ENCODE data around the gene PTPRD. TPM values are rescaled to one million over a fixed set of nuclear protein-coding genes. Genes with fewer than 3 reads are reported as not detected.

The PTPRD gene
- total RNA-seq, 1 experiment from 2014 or later = 70.1 TPM

DNA sequence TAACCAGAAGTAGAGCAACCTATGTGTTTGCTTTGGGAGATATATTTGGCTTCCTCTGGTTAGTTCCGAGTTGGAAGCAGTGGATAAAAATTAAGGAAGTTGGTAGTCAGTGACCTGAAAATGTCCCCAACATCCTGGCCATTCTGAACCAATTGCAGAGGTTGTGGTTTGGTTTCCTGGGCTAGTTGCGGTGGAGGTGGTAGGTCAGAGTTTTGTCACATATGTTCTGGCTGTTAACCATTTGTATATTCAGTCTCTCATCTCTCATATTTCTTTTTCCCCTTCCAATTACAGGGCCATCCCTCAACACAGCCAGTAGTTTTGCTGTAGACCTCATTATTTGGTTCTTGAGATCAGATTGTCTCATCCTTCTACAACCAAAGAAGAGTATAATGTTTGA is 1026.9 kb downstream of the PTPRD start:
- intact Hi-C loops (cut with micrococcal nuclease; ENCODE audit: unreplicated experiment) = no loop called here
- H3K9me3 Mint-ChIP-seq (ENCODE audit: unreplicated experiment) = no peaks in the 10 kb centered on the region

DNA sequence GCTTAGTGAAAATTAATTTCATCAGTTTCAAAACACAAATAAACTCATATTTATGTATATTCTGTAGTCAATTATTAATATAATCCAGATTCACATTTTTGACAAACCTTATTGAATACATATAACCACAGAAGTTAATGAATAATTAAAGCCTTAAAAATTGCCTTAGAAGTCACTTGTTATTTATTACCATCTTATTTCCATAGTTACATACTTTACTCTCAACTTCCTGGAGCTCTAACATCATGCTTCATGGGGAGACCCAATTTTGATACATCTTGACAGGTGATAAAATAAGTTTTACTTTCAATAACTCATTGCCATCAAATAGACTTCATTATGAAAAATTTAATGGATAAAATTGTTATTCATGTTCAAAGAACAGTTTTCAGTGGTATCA is 1038.7 kb downstream of the PTPRD start:
- H3K9me3 Mint-ChIP-seq (ENCODE audit: unreplicated experiment) = no peaks in the 10 kb centered on the region
- Histone ChIP-seq H3K9me3 (no peaks in the 10 kb centered on the region), H3K36me3 (ENCODE audit: control insufficient read depth, insufficient read depth, low read length) (no peaks in the 10 kb centered on the region), H3K27me3 (replicated peaks; ENCODE audit: control insufficient read depth, insufficient read depth, low read length) (no peaks in the 10 kb centered on the region), H3K4me1 (no peaks in the 10 kb centered on the region), H3K4me3 (ENCODE audit: low read depth, low read length) (no peak overlapping the region)
- CTCF ChIA-PET = no interaction called here
- no peaks in the 10 kb centered on the region for H3K4me1 Mint-ChIP-seq (ENCODE audit: low read depth, unreplicated experiment)
- no peak overlapping the region for H3K4me3 Mint-ChIP-seq (ENCODE audit: unreplicated experiment)
- DNase-seq = no peak
- H3K27ac Mint-ChIP-seq (ENCODE audit: unreplicated experiment) = no peak overlapping the region
- BruUV-seq (replicated peaks) = no TSS peak
- H3K36me3 Mint-ChIP-seq (ENCODE audit: insufficient read depth, unreplicated experiment) = no peaks in the 10 kb centered on the region
- no peaks in the 10 kb centered on the region for H3K27me3 Mint-ChIP-seq (ENCODE audit: insufficient read depth, unreplicated experiment)
- POLR2A ChIA-PET = no interaction called here
- TF ChIP-seq, protein P1, sequence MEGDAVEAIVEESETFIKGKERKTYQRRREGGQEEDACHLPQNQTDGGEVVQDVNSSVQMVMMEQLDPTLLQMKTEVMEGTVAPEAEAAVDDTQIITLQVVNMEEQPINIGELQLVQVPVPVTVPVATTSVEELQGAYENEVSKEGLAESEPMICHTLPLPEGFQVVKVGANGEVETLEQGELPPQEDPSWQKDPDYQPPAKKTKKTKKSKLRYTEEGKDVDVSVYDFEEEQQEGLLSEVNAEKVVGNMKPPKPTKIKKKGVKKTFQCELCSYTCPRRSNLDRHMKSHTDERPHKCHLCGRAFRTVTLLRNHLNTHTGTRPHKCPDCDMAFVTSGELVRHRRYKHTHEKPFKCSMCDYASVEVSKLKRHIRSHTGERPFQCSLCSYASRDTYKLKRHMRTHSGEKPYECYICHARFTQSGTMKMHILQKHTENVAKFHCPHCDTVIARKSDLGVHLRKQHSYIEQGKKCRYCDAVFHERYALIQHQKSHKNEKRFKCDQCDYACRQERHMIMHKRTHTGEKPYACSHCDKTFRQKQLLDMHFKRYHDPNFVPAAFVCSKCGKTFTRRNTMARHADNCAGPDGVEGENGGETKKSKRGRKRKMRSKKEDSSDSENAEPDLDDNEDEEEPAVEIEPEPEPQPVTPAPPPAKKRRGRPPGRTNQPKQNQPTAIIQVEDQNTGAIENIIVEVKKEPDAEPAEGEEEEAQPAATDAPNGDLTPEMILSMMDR (IDR thresholded peaks at IDR 0.05; ENCODE audit: insufficient read depth in 1 of 2, low read depth in 1 of 2, low read length in 1 of 2, severe bottlenecking in 1 of 2, unreplicated experiment in 1 of 2) = no peak
- intact Hi-C loops (cut with micrococcal nuclease; ENCODE audit: unreplicated experiment) = no loop called here

More for the DNA sequence above, 1026.9 kb downstream of the PTPRD start:
- BruUV-seq (replicated peaks) = no TSS peak
- no peak overlapping the region for H3K4me3 ChIP-seq (ENCODE audit: low read depth, low read length)
- H3K27ac Mint-ChIP-seq (ENCODE audit: unreplicated experiment) = no peak overlapping the region
- no peaks in the 10 kb centered on the region for H3K27me3 ChIP-seq (replicated peaks; ENCODE audit: control insufficient read depth, insufficient read depth, low read length)
- no peaks in the 10 kb centered on the region for H3K36me3 ChIP-seq (ENCODE audit: control insufficient read depth, insufficient read depth, low read length)
- no peaks in the 10 kb centered on the region for H3K4me1 Mint-ChIP-seq (ENCODE audit: low read depth, unreplicated experiment)
- H3K4me1 ChIP-seq = no peaks in the 10 kb centered on the region
- POLR2A ChIA-PET = no interaction called here
- no peaks in the 10 kb centered on the region for H3K9me3 ChIP-seq
- no peak overlapping the region for H3K4me3 Mint-ChIP-seq (ENCODE audit: unreplicated experiment)
- CTCF ChIA-PET = no interaction called here
- no peaks in the 10 kb centered on the region for H3K36me3 Mint-ChIP-seq (ENCODE audit: insufficient read depth, unreplicated experiment)
- no peak for DNase-seq
- peaks cover 2% of the 10 kb centered on the region for H3K27me3 Mint-ChIP-seq (ENCODE audit: insufficient read depth, unreplicated experiment)
- TF ChIP-seq, protein P1 (IDR thresholded peaks at IDR 0.05; ENCODE audit: insufficient read depth in 1 of 2, low read depth in 1 of 2, low read length in 1 of 2, severe bottlenecking in 1 of 2, unreplicated experiment in 1 of 2) = no peak

DNA sequence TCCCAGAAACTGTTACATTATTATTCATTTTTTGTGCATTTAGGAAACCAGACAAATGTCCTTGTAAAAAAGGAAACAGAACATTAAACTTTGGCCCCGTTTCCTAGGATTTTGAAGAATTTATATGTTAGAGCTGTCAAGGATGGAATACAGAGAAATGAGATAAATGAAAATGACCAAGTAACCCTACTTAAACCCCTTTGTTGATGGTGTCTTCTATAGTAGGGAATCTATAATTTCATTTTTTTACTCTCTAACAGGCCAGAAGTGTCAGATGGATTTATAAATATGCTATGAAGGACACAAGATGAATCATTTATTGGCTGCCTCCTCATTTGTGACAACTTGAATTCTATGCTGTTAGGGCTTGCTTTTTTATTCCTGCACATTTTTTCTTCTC is 1047.1 kb downstream of the PTPRD start:
- no TSS peak for BruUV-seq (replicated peaks)
- Histone ChIP-seq H3K9me3 (no peaks in the 10 kb centered on the region), H3K27me3 (replicated peaks; ENCODE audit: control insufficient read depth, insufficient read depth, low read length) (no peaks in the 10 kb centered on the region), H3K36me3 (ENCODE audit: control insufficient read depth, insufficient read depth, low read length) (no peaks in the 10 kb centered on the region), H3K4me1 (no peaks in the 10 kb centered on the region), H3K4me3 (ENCODE audit: low read depth, low read length) (no peak overlapping the region)
- no peaks in the 10 kb centered on the region for H3K36me3 Mint-ChIP-seq (ENCODE audit: insufficient read depth, unreplicated experiment)
- DNase-seq = no peak
- peaks cover 2% of the 10 kb centered on the region for H3K27me3 Mint-ChIP-seq (ENCODE audit: insufficient read depth, unreplicated experiment)
- ChIA-PET CTCF (no interaction called here), POLR2A (no interaction called here)
- H3K4me3 Mint-ChIP-seq (ENCODE audit: unreplicated experiment) = no peak overlapping the region
- TF ChIP-seq, protein P1 (IDR thresholded peaks at IDR 0.05; ENCODE audit: insufficient read depth in 1 of 2, low read depth in 1 of 2, low read length in 1 of 2, severe bottlenecking in 1 of 2, unreplicated experiment in 1 of 2) = no peak
- no peaks in the 10 kb centered on the region for H3K4me1 Mint-ChIP-seq (ENCODE audit: low read depth, unreplicated experiment)
- no peaks in the 10 kb centered on the region for H3K9me3 Mint-ChIP-seq (ENCODE audit: unreplicated experiment)
- intact Hi-C loops (cut with micrococcal nuclease; ENCODE audit: unreplicated experiment) = no loop called here
- H3K27ac Mint-ChIP-seq (ENCODE audit: unreplicated experiment) = no peak overlapping the region
